ENCODE results near the gene MBD3L5. TPM values are rescaled to one million over a fixed set of nuclear protein-coding genes. Genes with fewer than 3 reads are reported as not detected.
A peak's percentile ranks its signal among the peaks of the same experiment; 100 is the strongest.

MBD3L5 gene
- total RNA-seq, 6 experiments from 2014 or later = not detected

DNA sequence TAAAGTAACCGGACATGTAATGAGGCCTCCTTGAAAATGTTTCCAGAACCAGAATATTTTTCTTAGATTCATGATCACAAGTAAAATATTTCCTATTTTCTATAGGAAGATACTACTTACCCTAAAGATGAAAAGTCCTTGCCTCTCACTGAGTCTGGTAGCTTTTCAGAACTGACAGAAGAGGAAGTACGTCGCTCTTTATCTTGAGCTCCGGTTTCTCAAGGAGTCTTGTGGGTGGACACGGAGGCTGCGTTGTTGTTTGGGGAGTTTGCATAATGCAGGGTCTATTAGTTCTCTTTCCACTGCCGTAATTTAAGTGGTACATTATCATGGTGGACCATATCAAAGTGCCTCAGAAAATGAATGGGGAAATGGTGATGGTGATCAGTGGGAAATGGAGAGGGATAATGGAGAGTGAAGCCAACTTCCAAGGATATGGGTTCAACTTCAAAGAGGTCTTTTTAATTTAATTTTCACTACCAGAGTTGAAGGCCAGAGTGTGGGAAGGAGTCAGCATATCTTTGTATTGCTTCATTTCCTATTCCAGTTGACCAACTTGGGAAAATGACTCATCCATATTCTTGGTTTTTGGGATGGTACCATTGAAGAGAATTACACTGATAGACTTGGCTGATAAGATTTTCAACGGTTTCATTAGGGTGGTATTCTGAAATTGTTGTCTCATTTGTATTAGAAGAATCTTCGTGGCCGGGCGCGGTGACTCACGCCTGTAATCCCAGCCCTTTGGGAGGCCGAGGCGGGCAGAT lies 32.5 kb upstream of the MBD3L5 start:
- peaks cover 36% of the 10 kb centered on the region for H3K9me3 Mint-ChIP-seq

DNA sequence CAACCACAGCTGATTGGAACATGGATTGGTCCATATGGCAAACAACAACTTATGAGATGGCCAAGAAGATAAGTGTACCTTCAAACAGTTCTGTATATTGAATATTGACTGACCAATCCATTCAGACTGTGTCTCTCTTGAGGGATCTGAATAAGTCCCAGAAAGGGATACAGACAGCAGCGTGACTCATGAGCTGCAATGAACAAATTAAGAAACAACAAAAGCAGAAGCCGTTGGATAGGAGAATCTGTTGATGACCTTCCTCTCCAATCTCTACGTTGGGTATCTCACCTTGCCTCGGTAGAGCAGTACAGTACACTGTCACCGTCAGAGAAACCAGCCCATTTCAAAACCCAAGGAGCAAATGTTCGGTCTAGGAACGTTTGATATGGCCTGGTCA lies 30.4 kb upstream of the MBD3L5 start:
- TF ChIP-seq, protein P1, sequence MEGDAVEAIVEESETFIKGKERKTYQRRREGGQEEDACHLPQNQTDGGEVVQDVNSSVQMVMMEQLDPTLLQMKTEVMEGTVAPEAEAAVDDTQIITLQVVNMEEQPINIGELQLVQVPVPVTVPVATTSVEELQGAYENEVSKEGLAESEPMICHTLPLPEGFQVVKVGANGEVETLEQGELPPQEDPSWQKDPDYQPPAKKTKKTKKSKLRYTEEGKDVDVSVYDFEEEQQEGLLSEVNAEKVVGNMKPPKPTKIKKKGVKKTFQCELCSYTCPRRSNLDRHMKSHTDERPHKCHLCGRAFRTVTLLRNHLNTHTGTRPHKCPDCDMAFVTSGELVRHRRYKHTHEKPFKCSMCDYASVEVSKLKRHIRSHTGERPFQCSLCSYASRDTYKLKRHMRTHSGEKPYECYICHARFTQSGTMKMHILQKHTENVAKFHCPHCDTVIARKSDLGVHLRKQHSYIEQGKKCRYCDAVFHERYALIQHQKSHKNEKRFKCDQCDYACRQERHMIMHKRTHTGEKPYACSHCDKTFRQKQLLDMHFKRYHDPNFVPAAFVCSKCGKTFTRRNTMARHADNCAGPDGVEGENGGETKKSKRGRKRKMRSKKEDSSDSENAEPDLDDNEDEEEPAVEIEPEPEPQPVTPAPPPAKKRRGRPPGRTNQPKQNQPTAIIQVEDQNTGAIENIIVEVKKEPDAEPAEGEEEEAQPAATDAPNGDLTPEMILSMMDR (IDR thresholded peaks at IDR 0.05) = no peak
- peaks cover 32% of the 10 kb centered on the region for H3K9me3 Mint-ChIP-seq
- H3K4me1 Mint-ChIP-seq (ENCODE audit: low read depth) = no peaks in the 10 kb centered on the region
- no peak overlapping the region for H3K27ac Mint-ChIP-seq
- peaks cover 3% of the 10 kb centered on the region; the same call in 1 of the 2 replicates for H3K27me3 Mint-ChIP-seq (ENCODE audit: insufficient read depth)
- peaks cover 5% of the 10 kb centered on the region; the same call in 1 of the 2 replicates for H3K36me3 Mint-ChIP-seq (ENCODE audit: low read depth)
- no peak overlapping the region for H3K4me3 Mint-ChIP-seq
- DNase-seq = no peak

More for the DNA sequence above, 32.5 kb upstream of the MBD3L5 start:
- H3K27ac Mint-ChIP-seq = no peak overlapping the region
- H3K36me3 Mint-ChIP-seq (ENCODE audit: low read depth) = peaks cover 6% of the 10 kb centered on the region; the same call in 1 of the 2 replicates
- H3K4me3 Mint-ChIP-seq = no peak overlapping the region
- H3K4me1 Mint-ChIP-seq (ENCODE audit: low read depth) = no peaks in the 10 kb centered on the region
- TF ChIP-seq, protein P1 (IDR thresholded peaks at IDR 0.05) = no peak
- no peak for DNase-seq
- H3K27me3 Mint-ChIP-seq (ENCODE audit: insufficient read depth) = peaks cover 3% of the 10 kb centered on the region; the same call in 1 of the 2 replicates

DNA sequence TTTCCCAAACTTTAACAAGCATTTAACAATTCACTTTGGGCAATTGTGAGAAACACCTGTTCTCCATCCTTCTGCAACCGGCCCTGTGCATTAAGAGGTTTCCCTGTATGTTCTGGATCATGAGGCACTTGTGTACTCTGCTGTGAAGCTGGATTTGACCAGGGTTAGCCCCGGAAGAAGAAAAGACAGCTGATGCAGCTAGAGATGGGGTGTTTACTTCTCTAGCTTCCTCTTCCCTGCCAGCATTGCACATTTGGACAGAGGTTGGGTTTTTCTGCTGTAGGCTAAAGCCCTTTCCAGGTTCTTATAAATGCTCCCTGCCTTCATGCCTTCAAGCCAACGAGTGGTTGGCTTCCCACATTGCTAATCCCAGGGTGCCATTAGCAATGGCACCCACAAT lies 30.0 kb upstream of the MBD3L5 start:
- Mint-ChIP-seq H3K36me3 (ENCODE audit: low read depth) (peaks cover under 1% of the 10 kb centered on the region; the same call in 1 of the 2 replicates), H3K4me1 (ENCODE audit: low read depth) (no peaks in the 10 kb centered on the region), H3K9me3 (peaks cover 28% of the 10 kb centered on the region), H3K27me3 (ENCODE audit: insufficient read depth) (peaks cover 3% of the 10 kb centered on the region; the same call in 1 of the 2 replicates), H3K27ac (no peak overlapping the region), H3K4me3 (no peak overlapping the region)
- TF ChIP-seq, protein P1 (IDR thresholded peaks at IDR 0.05) = no peak
- DNase-seq = no peak

DNA sequence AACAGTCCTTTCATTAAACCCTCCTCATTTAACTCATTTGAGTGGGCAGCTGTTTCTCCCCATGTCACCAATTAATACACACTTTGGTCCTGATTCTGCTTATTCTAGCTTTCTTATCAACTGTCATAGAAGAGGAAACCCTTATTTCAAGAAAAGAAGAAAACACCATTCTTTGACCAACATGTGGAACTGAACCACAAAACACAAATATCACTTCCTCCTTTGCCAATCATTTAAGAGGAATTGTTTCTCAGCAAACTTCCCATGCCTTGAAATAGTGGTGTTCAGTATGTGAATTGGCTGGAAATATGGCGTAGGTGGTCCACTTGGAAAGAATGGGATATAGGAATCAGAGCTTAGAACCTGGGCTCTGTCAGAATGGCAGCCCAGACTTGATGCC lies 29.6 kb upstream of the MBD3L5 start:
- H3K9me3 Mint-ChIP-seq = peaks cover 23% of the 10 kb centered on the region
- no peak overlapping the region for H3K4me3 Mint-ChIP-seq
- H3K27ac Mint-ChIP-seq = no peak overlapping the region
- H3K36me3 Mint-ChIP-seq (ENCODE audit: low read depth) = no peaks in the 10 kb centered on the region; the same call in 1 of the 2 replicates
- no peaks in the 10 kb centered on the region for H3K4me1 Mint-ChIP-seq (ENCODE audit: low read depth)
- no peak for DNase-seq
- TF ChIP-seq, protein P1 (IDR thresholded peaks at IDR 0.05) = no peak
- peaks cover 3% of the 10 kb centered on the region; the same call in 1 of the 2 replicates for H3K27me3 Mint-ChIP-seq (ENCODE audit: insufficient read depth)

DNA sequence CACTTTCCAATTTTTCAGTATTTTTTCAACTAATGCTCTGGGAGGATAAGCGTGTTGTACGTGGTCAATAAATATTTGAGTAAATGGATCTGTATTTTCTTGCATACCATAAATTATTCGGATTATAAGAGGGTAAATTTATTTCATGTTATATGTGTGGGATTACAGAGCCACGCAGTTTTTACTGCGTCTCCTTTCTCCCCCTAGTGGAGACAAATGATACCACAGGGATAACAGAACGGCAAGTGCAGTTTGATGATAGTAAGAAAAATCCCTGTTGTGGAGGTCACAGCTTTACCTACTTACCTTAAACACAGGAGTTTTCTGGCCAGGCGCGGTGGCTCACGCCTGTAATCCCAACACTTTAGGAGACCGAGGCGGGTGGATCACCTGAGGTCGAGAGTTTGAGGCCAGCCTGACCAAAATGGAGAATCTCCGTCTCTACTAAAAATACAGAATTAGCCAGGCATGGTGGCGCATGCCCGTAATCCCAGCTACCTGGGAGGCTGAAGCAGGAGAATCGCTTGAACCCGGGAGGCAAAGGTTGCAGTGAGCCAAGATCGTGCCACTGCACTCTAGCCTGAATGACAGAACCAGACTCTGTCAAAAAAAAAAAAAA lies 26.0 kb upstream of the MBD3L5 start:
- peak; percentile 26 for DNase-seq
- H3K4me1 Mint-ChIP-seq (ENCODE audit: low read depth) = no peaks in the 10 kb centered on the region
- H3K4me3 Mint-ChIP-seq = no peak overlapping the region
- peaks cover 5% of the 10 kb centered on the region; the same call in 1 of the 2 replicates for H3K36me3 Mint-ChIP-seq (ENCODE audit: low read depth)
- TF ChIP-seq, protein P1 (IDR thresholded peaks at IDR 0.05) = peak; percentile 77
- no peak overlapping the region for H3K27ac Mint-ChIP-seq
- H3K27me3 Mint-ChIP-seq (ENCODE audit: insufficient read depth) = peaks cover 3% of the 10 kb centered on the region; the same call in 1 of the 2 replicates
- peaks cover 12% of the 10 kb centered on the region for H3K9me3 Mint-ChIP-seq
